ENCODE data around the gene DCAF7.

GRCh38 chr17:63547083-63547523 lies 3.2 kb upstream of the DCAF7 start:
- TF ChIP-seq CTCF (IDR thresholded peaks at IDR 0.05) (no peak), SP1 (CRISPR knock-in tag; conservative IDR thresholded peaks at IDR 0.05) (no peak), ELF4 (CRISPR knock-in tag; IDR thresholded peaks at IDR 0.05; ENCODE audit: low read depth) (no peak), HMGXB4 (CRISPR knock-in tag; IDR thresholded peaks at IDR 0.05) (no peak), AR (CRISPR knock-in tag; IDR thresholded peaks at IDR 0.05) (no peak), MLX (CRISPR knock-in tag; IDR thresholded peaks at IDR 0.05) (no peak)

Data from WTC11 (cell line).